Left ventricle myocardium inferior (tissue), 1 donor: Measurements from ENCODE around the gene ANXA1. TPM values are rescaled to one million over a fixed set of nuclear protein-coding genes. Genes with fewer than 3 reads are reported as not detected.

Experiments
- DNase-seq: peaks from one replicate; pipeline ENCODE4 v3.0.0-alpha.2; 2020
- H3K27ac ChIP-seq: fragments of 200-600 bp; replicated peaks from 2 replicates; pipeline ENCODE4 v1.8.0; 2021
- H3K27me3 ChIP-seq: fragments of 200-600 bp; 2 replicates; pipeline ENCODE4 v1.8.0; 2021; ENCODE audit warnings: low read depth
- H3K36me3 ChIP-seq: fragments of 200-600 bp; 2 replicates; pipeline ENCODE4 v1.8.0; 2021
- H3K4me1 ChIP-seq: fragments of 200-600 bp; 2 replicates; pipeline ENCODE4 v1.8.0; 2021
- H3K4me3 ChIP-seq: fragments of 200-600 bp; 2 replicates; pipeline ENCODE4 v1.8.0; 2021; ENCODE audit warnings: mild to moderate bottlenecking, moderate library complexity
- H3K9me3 ChIP-seq: fragments of 200-600 bp; replicated peaks from 2 replicates; pipeline ENCODE4 v1.8.0; 2021
- intact Hi-C: fragments of 100-400 bp; cut with micrococcal nuclease; formaldehyde crosslinking; loops from one replicate; pipeline ENCODE4 v1.11.0; 2022
- total RNA-seq: library from RNA; stranded (reverse); fragmentation: NEBNext Ultra II Directional; extraction: Animal tissue kit (Norgen Biotek cat#: 25700); gene quantifications from one replicate; pipeline ENCODE4 v1.2.1, GENCODE V29; 2021
- TF ChIP-seq, protein P1 (sequence below): fragments of 200-600 bp; IDR thresholded peaks from 2 replicates; pipeline ENCODE4 v1.8.0; 2021; ENCODE audit warnings: antibody characterized with exemption, mild to moderate bottlenecking, borderline replicate concordance
- donor health status: DM: no; HTN: yes; CAD: no; lungs with severe emphysema.

Gene ANXA1
- total RNA-seq, 1 donor from 2014 or later: 48.7 TPM

DNA sequence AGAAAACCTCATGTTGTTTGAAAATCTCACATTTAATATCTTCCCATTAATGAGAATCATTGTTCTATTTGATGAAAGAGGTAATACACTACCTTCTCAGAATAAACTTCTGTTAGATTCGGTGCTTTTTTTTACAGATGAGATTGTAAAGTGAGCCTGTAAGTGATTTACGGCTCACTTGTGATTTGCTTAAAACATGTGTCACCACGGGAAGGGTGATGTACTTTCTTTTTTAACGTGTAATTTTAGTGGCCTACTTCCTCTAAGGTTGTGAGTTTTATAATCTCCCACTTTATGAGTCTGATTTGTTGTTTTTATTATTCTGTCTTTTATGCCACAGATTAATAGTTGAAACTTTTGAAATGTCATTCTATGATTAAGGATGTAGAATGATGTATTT is 15.9 kb downstream of the ANXA1 start:
- intact Hi-C loops: no loop called here
- H3K4me1 ChIP-seq: no peaks in the 10 kb centered on the region
- no peak overlapping the region for H3K4me3 ChIP-seq
- no peaks in the 10 kb centered on the region for H3K27me3 ChIP-seq
- no peak for DNase-seq
- TF ChIP-seq, protein P1, sequence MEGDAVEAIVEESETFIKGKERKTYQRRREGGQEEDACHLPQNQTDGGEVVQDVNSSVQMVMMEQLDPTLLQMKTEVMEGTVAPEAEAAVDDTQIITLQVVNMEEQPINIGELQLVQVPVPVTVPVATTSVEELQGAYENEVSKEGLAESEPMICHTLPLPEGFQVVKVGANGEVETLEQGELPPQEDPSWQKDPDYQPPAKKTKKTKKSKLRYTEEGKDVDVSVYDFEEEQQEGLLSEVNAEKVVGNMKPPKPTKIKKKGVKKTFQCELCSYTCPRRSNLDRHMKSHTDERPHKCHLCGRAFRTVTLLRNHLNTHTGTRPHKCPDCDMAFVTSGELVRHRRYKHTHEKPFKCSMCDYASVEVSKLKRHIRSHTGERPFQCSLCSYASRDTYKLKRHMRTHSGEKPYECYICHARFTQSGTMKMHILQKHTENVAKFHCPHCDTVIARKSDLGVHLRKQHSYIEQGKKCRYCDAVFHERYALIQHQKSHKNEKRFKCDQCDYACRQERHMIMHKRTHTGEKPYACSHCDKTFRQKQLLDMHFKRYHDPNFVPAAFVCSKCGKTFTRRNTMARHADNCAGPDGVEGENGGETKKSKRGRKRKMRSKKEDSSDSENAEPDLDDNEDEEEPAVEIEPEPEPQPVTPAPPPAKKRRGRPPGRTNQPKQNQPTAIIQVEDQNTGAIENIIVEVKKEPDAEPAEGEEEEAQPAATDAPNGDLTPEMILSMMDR: no peak
- peaks cover 74% of the 10 kb centered on the region for H3K36me3 ChIP-seq
- no peaks in the 10 kb centered on the region for H3K9me3 ChIP-seq
- H3K27ac ChIP-seq: no peak overlapping the region

DNA sequence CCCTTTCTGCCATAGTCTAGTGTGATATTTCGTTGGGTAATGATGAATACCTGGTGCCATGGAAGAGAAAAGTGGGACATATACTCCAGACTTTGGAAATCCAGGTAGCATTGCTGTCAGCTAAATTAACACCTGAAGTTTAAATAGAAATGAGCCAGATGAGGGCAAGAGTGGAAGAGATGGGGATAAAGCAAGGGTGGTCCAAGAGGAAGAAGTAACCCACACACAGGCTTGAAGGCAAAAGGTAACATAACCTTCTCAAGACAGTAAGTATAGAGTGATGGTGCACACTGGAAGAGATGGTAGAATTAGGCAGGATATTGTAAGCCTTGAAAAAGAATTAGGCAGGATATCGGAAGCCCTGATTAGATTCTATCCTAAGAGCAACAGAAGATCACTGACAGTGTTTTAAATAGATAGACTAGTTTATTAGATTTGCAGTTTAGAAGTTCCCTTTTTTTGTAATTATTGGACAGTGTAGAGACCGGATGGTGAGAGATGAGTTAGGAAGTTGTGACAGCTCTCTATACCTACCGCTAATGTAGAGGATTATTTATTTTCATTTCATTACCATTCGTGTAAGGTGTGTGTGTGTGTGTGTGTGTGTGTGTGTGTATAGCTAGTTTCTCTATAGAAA is 16.8 kb downstream of the ANXA1 start:
- TF ChIP-seq, protein P1: no peak
- peaks cover 66% of the 10 kb centered on the region for H3K36me3 ChIP-seq
- intact Hi-C loops: no loop called here
- no peaks in the 10 kb centered on the region for H3K27me3 ChIP-seq
- DNase-seq: no peak
- H3K4me3 ChIP-seq: no peak overlapping the region
- H3K4me1 ChIP-seq: no peaks in the 10 kb centered on the region
- H3K9me3 ChIP-seq: no peaks in the 10 kb centered on the region
- H3K27ac ChIP-seq: no peak overlapping the region

DNA sequence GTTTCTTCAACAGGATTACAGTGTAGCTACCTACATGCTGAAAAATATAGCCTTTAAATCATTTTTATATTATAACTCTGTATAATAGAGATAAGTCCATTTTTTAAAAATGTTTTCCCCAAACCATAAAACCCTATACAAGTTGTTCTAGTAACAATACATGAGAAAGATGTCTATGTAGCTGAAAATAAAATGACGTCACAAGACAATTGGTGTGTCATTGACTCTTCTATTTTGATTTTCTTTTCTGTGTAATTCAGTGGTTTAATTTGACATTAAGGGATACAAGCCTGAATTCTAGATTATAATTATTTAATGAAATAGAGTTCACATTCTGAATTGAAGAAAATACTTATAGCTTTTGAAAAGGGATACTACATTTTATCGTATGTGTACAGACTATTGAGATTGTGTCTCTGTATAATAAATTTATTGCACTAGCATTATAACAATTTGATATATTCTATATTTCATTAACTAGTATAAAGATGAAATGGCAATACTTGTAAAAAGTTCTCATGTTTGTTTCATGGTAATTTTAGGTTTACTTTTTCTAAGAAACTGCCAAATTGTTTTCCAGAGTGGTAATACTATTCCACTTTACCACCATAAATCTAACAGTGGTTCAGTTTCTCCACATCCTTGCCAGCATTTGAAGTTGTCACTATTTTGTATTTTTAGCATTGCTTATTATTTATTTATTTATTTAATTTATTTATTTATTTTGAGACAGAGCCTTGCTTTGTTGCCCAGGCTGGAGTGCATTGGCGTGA is 18.7 kb downstream of the ANXA1 start:
- intact Hi-C loops: no loop called here
- DNase-seq: no peak
- Histone ChIP-seq H3K36me3 (peaks cover 48% of the 10 kb centered on the region), H3K9me3 (no peaks in the 10 kb centered on the region), H3K27me3 (no peaks in the 10 kb centered on the region), H3K4me3 (no peak overlapping the region), H3K4me1 (no peaks in the 10 kb centered on the region), H3K27ac (no peak overlapping the region)
- TF ChIP-seq, protein P1: no peak

DNA sequence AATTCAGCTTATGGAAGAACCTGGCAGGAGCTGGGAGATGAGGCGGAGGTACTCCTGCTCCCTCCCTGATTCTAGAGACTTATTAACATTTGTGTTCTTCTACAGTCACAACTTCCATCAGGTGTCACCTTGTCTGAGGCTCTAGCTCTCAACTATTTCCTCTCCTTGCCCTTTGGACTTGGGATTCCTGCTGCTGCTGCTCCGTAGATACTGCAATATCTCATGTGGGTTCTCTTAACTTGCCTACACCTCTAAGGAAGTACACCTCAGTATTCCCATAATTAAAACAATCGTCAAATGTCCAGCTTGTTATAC is 21.2 kb downstream of the ANXA1 start:
- DNase-seq: no peak
- Histone ChIP-seq H3K27me3 (no peaks in the 10 kb centered on the region), H3K4me3 (no peak overlapping the region), H3K4me1 (no peaks in the 10 kb centered on the region), H3K9me3 (no peaks in the 10 kb centered on the region), H3K36me3 (peaks cover 24% of the 10 kb centered on the region), H3K27ac (no peak overlapping the region)
- TF ChIP-seq, protein P1: no peak
- intact Hi-C loops: no loop called here

DNA sequence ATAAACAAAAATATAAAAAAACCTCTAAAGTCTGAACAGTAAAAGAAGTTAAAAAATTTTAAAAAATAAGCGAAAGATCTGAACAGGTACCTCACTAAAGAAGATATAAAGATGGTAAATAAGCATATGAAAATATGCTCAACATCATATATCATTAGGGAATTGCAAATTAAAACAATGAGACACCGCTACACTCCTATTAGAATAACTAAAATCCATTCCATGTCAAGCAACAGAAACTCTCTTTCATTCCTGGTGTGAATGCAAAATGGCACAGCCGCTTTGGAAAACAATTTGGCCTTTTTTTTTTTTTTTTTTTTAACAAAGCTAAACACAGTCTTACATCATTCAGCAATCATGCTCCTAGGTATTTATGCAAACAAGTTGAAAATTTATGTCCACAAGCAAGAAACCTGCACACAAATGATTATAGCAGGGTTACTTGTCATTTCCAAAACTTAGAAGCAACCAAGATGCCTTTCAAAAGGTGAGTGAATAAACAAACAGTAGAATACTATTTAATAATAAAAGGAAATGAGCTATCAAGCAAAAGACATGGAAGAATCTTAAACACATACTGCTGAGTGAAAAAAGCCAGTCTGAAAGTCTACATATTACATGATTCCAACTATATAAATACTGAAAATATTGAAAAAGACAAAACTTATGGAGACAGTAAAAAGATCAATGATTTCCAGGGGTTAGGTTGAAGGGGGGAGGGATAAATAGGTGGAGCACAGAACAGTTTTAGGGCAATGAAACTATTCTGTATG is 22.1 kb downstream of the ANXA1 start:
- intact Hi-C loops: no loop called here
- TF ChIP-seq, protein P1: no peak
- Histone ChIP-seq H3K4me3 (no peak overlapping the region), H3K4me1 (no peaks in the 10 kb centered on the region), H3K9me3 (no peaks in the 10 kb centered on the region), H3K36me3 (peaks cover 17% of the 10 kb centered on the region), H3K27ac (no peak overlapping the region), H3K27me3 (no peaks in the 10 kb centered on the region)
- DNase-seq: no peak
